HepG2 (cell line): ENCODE data around the gene NOL12. TPM values are rescaled to one million over a fixed set of nuclear protein-coding genes. Genes with fewer than 3 reads are reported as not detected.

ENCODE experiments used
- FOXK2 ChIP-seq: fragments of 450-650 bp; IDR thresholded peaks from 2 replicates; pipeline ENCODE4 v1.6.1; 2016
- HHEX ChIP-seq: IDR thresholded peaks from 2 replicates; pipeline ENCODE4 v1.6.1; 2016; ENCODE audit warnings: control low read depth
- HOXA7 ChIP-seq: sonication (generic); formaldehyde crosslinking; IDR thresholded peaks from 2 replicates; pipeline ENCODE4 v1.8.1; 2022; ENCODE audit warnings: mild to moderate bottlenecking, missing genetic modification reagents, moderate library complexity
- LCORL ChIP-seq, 2 experiments: fragments of 450-650 bp in 1 of 2; sonication (generic) in 1 of 2; formaldehyde crosslinking in 1 of 2; IDR thresholded peaks; 2 replicates each; pipeline versions ENCODE4 v1.5.0 to v1.6.1; 2017 to 2020; ENCODE audit warnings: antibody characterized with exemption in 1 of 2, missing genetic modification reagents in 1 of 2
- MED8 ChIP-seq: sonication (generic); formaldehyde crosslinking; IDR thresholded peaks from 2 replicates; pipeline ENCODE4 v1.8.1; 2023; ENCODE audit warnings: mild to moderate bottlenecking, missing genetic modification reagents; ENCODE audit not compliant: insufficient replicate concordance
- NFIC ChIP-seq: IDR thresholded peaks from 2 replicates; pipeline ENCODE4 v1.6.1; 2012; ENCODE audit warnings: mild to moderate bottlenecking, low read length, inconsistent platforms
- NR2F6 ChIP-seq, 2 experiments: IDR thresholded peaks; 2 replicates each; pipeline ENCODE4 v1.6.1; 2016; ENCODE audit warnings: antibody characterized with exemption in 1 of 2, mild to moderate bottlenecking in 1 of 2
- RBFOX2 ChIP-seq: fragments of 200-400 bp; formaldehyde crosslinking; IDR thresholded peaks from 2 replicates; pipeline ENCODE4 v1.6.1; 2017; ENCODE audit warnings: low read depth, mild to moderate bottlenecking, low read length
- SOX6 ChIP-seq, 2 experiments: fragments of 450-650 bp in 1 of 2; sonication (generic) in 1 of 2; formaldehyde crosslinking in 1 of 2; IDR thresholded peaks; 2 replicates each; pipeline versions ENCODE4 v1.4.0 to v1.6.1; 2017 to 2020; ENCODE audit warnings: antibody characterized with exemption in 1 of 2, mild to moderate bottlenecking in 1 of 2, missing genetic modification reagents in 1 of 2
- STAG1 ChIP-seq: sonication (generic); formaldehyde crosslinking; IDR thresholded peaks from 2 replicates; pipeline ENCODE4 v1.4.0; 2020; ENCODE audit warnings: missing genetic modification reagents
- ZFP36L2 ChIP-seq: sonication (generic); formaldehyde crosslinking; IDR thresholded peaks from 2 replicates; pipeline ENCODE4 v1.4.0; 2020; ENCODE audit warnings: missing genetic modification reagents
- ZMYM3 ChIP-seq: sonication (generic); formaldehyde crosslinking; IDR thresholded peaks from 2 replicates; pipeline ENCODE4 v1.5.1; 2020; ENCODE audit warnings: mild to moderate bottlenecking, missing genetic modification reagents
- ZNF282 ChIP-seq: fragments of 450-650 bp; IDR thresholded peaks from 2 replicates; pipeline ENCODE4 v1.6.1; 2018; ENCODE audit not compliant: partially characterized antibody
- ZNF615 ChIP-seq: sonication (generic); formaldehyde crosslinking; IDR thresholded peaks from 2 replicates; pipeline ENCODE4 v1.5.0; 2020; ENCODE audit warnings: mild to moderate bottlenecking, missing genetic modification reagents, borderline replicate concordance
- ZNF83 ChIP-seq: sonication (generic); formaldehyde crosslinking; IDR thresholded peaks from 2 replicates; pipeline ENCODE4 v1.4.0; 2020; ENCODE audit warnings: missing genetic modification reagents, mild to moderate bottlenecking, borderline replicate concordance
- ZSCAN12 ChIP-seq: sonication (generic); formaldehyde crosslinking; IDR thresholded peaks from 2 replicates; pipeline ENCODE4 v1.9.0; 2021; ENCODE audit warnings: mild to moderate bottlenecking, missing genetic modification reagents
- ZSCAN29 ChIP-seq: sonication (generic); formaldehyde crosslinking; conservative IDR thresholded peaks from 2 replicates; pipeline ENCODE4 v1.4.0; 2020; ENCODE audit warnings: mild to moderate bottlenecking, missing genetic modification reagents
- polyA plus RNA-seq, 8 experiments: library from polyadenylated mRNA; depleted of rRNA in 3 of 8; stranded (reverse) in 7 of 8; unstranded in 1 of 8; fragments of >200 nt; fragmentation: Illumina TruSeq in 4 of 8; extraction: Trizol in 4 of 8; gene quantifications; 2 replicates each; pipeline versions ENCODE4 v1.2.1 to v1.2.3, GENCODE V29; 2011 to 2016; ENCODE audit warnings: low read depth in 4 of 8, missing spikeins in 1 of 8, mixed read lengths in 1 of 8; ENCODE audit not compliant: insufficient read depth in 1 of 8
- total RNA-seq, 5 experiments: library from RNA; depleted of rRNA; stranded (reverse); fragments of >200 nt; fragmentation: Illumina TruSeq; extraction: Trizol; gene quantifications; 2 replicates each; pipeline ENCODE4 v1.2.3, GENCODE V29; 2016; ENCODE audit warnings: low read depth in 1 of 5
- TF ChIP-seq, protein P1 (sequence below): IDR thresholded peaks from 2 replicates; pipeline ENCODE4 v1.6.1; 2012; ENCODE audit warnings: low read length, improper control_type of control experiment
- TF ChIP-seq, protein P2 (sequence below): sonication (generic); formaldehyde crosslinking; IDR thresholded peaks from 2 replicates; pipeline ENCODE4 v1.9.0; 2022; ENCODE audit warnings: missing genetic modification reagents, mild to moderate bottlenecking, borderline replicate concordance
- TF ChIP-seq, protein P3 (sequence below): sonication (generic); formaldehyde crosslinking; IDR thresholded peaks from 2 replicates; pipeline ENCODE4 v1.4.0; 2020; ENCODE audit warnings: low read depth, missing genetic modification reagents

The NOL12 gene
- total and polyA plus RNA-seq, 2 of the 13 experiments (the other 11 are each of a cell fraction or from before 2014, with no cell fraction given), result 14.3 to 31.4 TPM

DNA sequence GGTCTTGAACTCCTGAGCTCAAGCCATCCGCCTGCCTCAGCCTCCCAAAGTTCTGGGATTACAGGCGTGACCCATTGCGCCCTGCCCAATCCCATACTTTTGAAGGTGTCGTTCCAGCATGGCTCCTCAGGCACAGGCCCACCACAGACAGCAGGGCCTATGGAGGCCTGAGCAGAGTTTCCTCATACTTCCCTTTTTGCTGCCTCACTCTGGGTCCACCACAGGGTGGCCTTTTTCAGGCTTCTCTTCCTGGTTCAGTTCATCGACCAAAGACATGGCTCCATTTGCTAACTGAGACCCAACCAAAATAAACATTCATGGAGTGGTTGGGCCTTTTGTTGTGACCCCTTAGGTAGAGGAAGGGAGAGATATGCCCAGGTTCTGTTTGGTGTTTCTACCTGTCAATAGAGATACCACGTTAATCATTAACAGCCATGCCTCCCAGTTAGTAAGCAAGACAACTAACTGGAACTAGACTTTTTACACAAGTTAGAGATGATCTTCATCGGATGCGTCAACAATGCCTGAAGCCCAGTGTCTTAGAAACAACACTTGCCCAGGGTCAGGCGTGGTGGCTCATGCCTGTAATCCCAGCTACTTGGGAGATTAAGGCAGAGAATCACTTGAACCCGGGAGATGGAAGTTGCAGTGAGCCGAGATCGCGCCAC is 45.8 kb downstream of the NOL12 start (continued):
- TF ChIP-seq, protein P1, sequence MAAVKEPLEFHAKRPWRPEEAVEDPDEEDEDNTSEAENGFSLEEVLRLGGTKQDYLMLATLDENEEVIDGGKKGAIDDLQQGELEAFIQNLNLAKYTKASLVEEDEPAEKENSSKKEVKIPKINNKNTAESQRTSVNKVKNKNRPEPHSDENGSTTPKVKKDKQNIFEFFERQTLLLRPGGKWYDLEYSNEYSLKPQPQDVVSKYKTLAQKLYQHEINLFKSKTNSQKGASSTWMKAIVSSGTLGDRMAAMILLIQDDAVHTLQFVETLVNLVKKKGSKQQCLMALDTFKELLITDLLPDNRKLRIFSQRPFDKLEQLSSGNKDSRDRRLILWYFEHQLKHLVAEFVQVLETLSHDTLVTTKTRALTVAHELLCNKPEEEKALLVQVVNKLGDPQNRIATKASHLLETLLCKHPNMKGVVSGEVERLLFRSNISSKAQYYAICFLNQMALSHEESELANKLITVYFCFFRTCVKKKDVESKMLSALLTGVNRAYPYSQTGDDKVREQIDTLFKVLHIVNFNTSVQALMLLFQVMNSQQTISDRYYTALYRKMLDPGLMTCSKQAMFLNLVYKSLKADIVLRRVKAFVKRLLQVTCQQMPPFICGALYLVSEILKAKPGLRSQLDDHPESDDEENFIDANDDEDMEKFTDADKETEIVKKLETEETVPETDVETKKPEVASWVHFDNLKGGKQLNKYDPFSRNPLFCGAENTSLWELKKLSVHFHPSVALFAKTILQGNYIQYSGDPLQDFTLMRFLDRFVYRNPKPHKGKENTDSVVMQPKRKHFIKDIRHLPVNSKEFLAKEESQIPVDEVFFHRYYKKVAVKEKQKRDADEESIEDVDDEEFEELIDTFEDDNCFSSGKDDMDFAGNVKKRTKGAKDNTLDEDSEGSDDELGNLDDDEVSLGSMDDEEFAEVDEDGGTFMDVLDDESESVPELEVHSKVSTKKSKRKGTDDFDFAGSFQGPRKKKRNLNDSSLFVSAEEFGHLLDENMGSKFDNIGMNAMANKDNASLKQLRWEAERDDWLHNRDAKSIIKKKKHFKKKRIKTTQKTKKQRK, result no peak
- TF ChIP-seq ZFP36L2 (no peak), HOXA7 (CRISPR knock-in tag) (no peak), LCORL (IDR thresholded peaks at IDR 0.05) (peak; percentile 52), LCORL (CRISPR knock-in tag; IDR thresholded peaks at IDR 0.05) (no peak; the same call in 1 of the 2 replicates), MED8 (no peak), ZMYM3 (peak; percentile 76; the same call in 1 of the 2 replicates), ZNF282 (no peak), ZSCAN12 (CRISPR knock-in tag) (no peak), NR2F6 (IDR thresholded peaks at IDR 0.05) (peak; percentile 59), NR2F6 (CRISPR knock-in tag; IDR thresholded peaks at IDR 0.05) (peak; percentile 70; the same call in 1 of the 2 replicates), NFIC (0 out of 2 replicates have a peak, but pooled peaks have one; percentile 54), STAG1 (CRISPR knock-in tag) (peak; percentile 31), FOXK2 (peak; percentile 65; the same call in 1 of the 2 replicates), ZNF615 (no peak), SOX6 (IDR thresholded peaks at IDR 0.05) (no peak), SOX6 (CRISPR knock-in tag; IDR thresholded peaks at IDR 0.05) (peak; percentile 90), ZNF83 (no peak), HHEX (no peak), RBFOX2 (no peak), ZSCAN29 (CRISPR knock-in tag) (peak; percentile 62; the same call in 1 of the 2 replicates)
- TF ChIP-seq, protein P2, sequence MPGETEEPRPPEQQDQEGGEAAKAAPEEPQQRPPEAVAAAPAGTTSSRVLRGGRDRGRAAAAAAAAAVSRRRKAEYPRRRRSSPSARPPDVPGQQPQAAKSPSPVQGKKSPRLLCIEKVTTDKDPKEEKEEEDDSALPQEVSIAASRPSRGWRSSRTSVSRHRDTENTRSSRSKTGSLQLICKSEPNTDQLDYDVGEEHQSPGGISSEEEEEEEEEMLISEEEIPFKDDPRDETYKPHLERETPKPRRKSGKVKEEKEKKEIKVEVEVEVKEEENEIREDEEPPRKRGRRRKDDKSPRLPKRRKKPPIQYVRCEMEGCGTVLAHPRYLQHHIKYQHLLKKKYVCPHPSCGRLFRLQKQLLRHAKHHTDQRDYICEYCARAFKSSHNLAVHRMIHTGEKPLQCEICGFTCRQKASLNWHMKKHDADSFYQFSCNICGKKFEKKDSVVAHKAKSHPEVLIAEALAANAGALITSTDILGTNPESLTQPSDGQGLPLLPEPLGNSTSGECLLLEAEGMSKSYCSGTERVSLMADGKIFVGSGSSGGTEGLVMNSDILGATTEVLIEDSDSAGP (CRISPR knock-in tag), result peak; percentile 24; the same call in 1 of the 2 replicates
- TF ChIP-seq, protein P3, sequence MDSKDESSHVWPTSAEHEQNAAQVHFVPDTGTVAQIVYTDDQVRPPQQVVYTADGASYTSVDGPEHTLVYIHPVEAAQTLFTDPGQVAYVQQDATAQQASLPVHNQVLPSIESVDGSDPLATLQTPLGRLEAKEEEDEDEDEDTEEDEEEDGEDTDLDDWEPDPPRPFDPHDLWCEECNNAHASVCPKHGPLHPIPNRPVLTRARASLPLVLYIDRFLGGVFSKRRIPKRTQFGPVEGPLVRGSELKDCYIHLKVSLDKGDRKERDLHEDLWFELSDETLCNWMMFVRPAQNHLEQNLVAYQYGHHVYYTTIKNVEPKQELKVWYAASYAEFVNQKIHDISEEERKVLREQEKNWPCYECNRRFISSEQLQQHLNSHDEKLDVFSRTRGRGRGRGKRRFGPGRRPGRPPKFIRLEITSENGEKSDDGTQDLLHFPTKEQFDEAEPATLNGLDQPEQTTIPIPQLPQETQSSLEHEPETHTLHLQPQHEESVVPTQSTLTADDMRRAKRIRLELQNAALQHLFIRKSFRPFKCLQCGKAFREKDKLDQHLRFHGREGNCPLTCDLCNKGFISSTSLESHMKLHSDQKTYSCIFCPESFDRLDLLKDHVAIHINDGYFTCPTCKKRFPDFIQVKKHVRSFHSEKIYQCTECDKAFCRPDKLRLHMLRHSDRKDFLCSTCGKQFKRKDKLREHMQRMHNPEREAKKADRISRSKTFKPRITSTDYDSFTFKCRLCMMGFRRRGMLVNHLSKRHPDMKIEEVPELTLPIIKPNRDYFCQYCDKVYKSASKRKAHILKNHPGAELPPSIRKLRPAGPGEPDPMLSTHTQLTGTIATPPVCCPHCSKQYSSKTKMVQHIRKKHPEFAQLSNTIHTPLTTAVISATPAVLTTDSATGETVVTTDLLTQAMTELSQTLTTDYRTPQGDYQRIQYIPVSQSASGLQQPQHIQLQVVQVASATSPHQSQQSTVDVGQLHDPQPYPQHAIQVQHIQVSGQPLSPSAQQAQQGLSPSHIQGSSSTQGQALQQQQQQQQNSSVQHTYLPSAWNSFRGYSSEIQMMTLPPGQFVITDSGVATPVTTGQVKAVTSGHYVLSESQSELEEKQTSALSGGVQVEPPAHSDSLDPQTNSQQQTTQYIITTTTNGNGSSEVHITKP (CRISPR knock-in tag), result peak; percentile 83; the same call in 1 of the 2 replicates
